ENCODE results near the gene LIME1. TPM values are rescaled to one million over a fixed set of nuclear protein-coding genes. Genes with fewer than 3 reads are reported as not detected.

LIME1 gene
- total and polyA plus RNA-seq, 2 of the 8 experiments (the other 6 are each of a cell fraction or from before 2014, with no cell fraction given) = 4.5 to 5.9 TPM

- Histone ChIP-seq H2BK20ac (ENCODE audit: low read length) (no peak overlapping the region), H3K4me2 (ENCODE audit: insufficient read depth in 1 of 2, low read depth in 2 of 2, low read length in 2 of 2) (no peak overlapping the region), H4K8ac (ENCODE audit: extremely low read depth, insufficient read depth, low read length) (no peak overlapping the region), H3K27ac (ENCODE audit: low read depth, low read length) (no peak overlapping the region), H2BK12ac (ENCODE audit: low read depth, low read length) (no peak overlapping the region), H3K27me3 (replicated peaks in 1 of 4; ENCODE audit: control insufficient read depth in 3 of 4, extremely low read depth in 1 of 4, insufficient read depth in 3 of 4, low read length in 3 of 4) (no peaks in the 10 kb centered on the region), H3K4me3 (ENCODE audit: extremely low read depth in 1 of 4, insufficient read depth in 2 of 4, low read depth in 3 of 4, low read length in 4 of 4) (no peak overlapping the region), H3K14ac (ENCODE audit: insufficient read length) (no peak overlapping the region), H3K79me1 (ENCODE audit: low read depth, low read length) (0 out of 2 replicates have a peak, but pooled peaks cover 4% of the 10 kb centered on the region), H4K91ac (replicated peaks; ENCODE audit: insufficient read length, low read length) (no peak overlapping the region), H3K4ac (replicated peaks; ENCODE audit: insufficient read length, low read depth, low read length) (no peak overlapping the region), H2BK15ac (ENCODE audit: low read length) (no peak overlapping the region), H3K4me1 (replicated peaks in 1 of 4; ENCODE audit: control insufficient read depth in 3 of 4, insufficient read depth in 4 of 4, low read length in 3 of 4) (no peaks in the 10 kb centered on the region), H4K20me1 (replicated peaks in 1 of 2; ENCODE audit: control insufficient read depth in 1 of 2, insufficient read depth in 2 of 2, low read length in 2 of 2) (peaks cover 0 to 4% of the 10 kb centered on the region in 2 experiments), H3K23me2 (ENCODE audit: low read depth, low read length) (no peaks in the 10 kb centered on the region), H2AK5ac (ENCODE audit: low read depth, low read length) (no peak overlapping the region), H3K18ac (ENCODE audit: extremely low read depth, low read length) (no peak overlapping the region), H3K36me3 (ENCODE audit: control insufficient read depth in 2 of 4, insufficient read depth in 4 of 4, low read length in 3 of 4) (peaks cover 2 to 20% (median 9%) of the 10 kb centered on the region in 4 experiments), H3K9me3 (ENCODE audit: insufficient read depth in 2 of 2, low read depth in 1 of 2, low read length in 1 of 2) (no peaks in the 10 kb centered on the region), H3K23ac (ENCODE audit: insufficient read length) (no peak overlapping the region), H2BK5ac (ENCODE audit: low read depth, low read length) (no peak overlapping the region), H2BK120ac (replicated peaks; ENCODE audit: low read depth, low read length) (no peak overlapping the region), H3K56ac (replicated peaks; ENCODE audit: insufficient read length, low read depth, low read length) (no peak overlapping the region), H3K9ac (replicated peaks in 1 of 4; ENCODE audit: extremely low read depth in 1 of 4, low read depth in 3 of 4, low read length in 3 of 4) (no peak overlapping the region), H2AFZ (ENCODE audit: low read length) (no peak overlapping the region), H4K5ac (ENCODE audit: insufficient read length, low read depth, low read length) (no peak overlapping the region), H3K79me2 (ENCODE audit: control insufficient read depth in 1 of 2, insufficient read depth in 2 of 2, low read length in 2 of 2) (peaks cover 0 to 61% of the 10 kb centered on the region in 2 experiments; a peak in 2 of 4 replicates)
- POLR2A ChIA-PET (ENCODE audit: partially characterized antibody) = interaction anchor here (1.3 kb wide), 1 partner anchor 12 kb away, joined by 3 read pairs; no protein-coding TSS in a partner anchor
- DNase-seq (ENCODE audit: low read depth in 1 of 2, low spot score in 2 of 2) (no peak), FAIRE-seq (no peak)
- CTCF ChIA-PET (ENCODE audit: partially characterized antibody) = no interaction called here
- WGBS, 2 experiments (ENCODE audit: extremely low coverage in 1 of 2, insufficient coverage in 1 of 2, insufficient read length in 1 of 2, insufficient replicate concordance in 2 of 2, low coverage in 1 of 2, low lambda C conversion rate in 2 of 2, missing lambda C conversion rate in 1 of 2) = 99% methylated on average over 5 of the region's 5 CpGs; no CpG with 5 or more reads in 1 of the 2 experiments
- TF ChIP-seq ZNF274 (IDR thresholded peaks at IDR 0.05; ENCODE audit: borderline replicate concordance, extremely low read depth, low read length) = no peak
- TF ChIP-seq CBX8 (IDR thresholded peaks at IDR 0.05; ENCODE audit: borderline replicate concordance, low read depth, low read length) = no peak
- TF ChIP-seq KDM1A (IDR thresholded peaks at IDR 0.05; ENCODE audit: borderline replicate concordance, low read length) = no peak
- no peak for TF ChIP-seq SIN3A (conservative IDR thresholded peaks at IDR 0.05 in 1 of 2, IDR thresholded peaks at IDR 0.05 in 1 of 2; ENCODE audit: low read depth in 1 of 2, low read length in 2 of 2)
- no peak for TF ChIP-seq CHD1 (IDR thresholded peaks at IDR 0.05; ENCODE audit: low read depth, low read length)
- TF ChIP-seq MAX (IDR thresholded peaks at IDR 0.05) = no peak
- TF ChIP-seq RBBP5 (IDR thresholded peaks at IDR 0.05; ENCODE audit: borderline replicate concordance, low read depth, low read length) = no peak
- no peak for TF ChIP-seq NANOG (IDR thresholded peaks at IDR 0.05; ENCODE audit: insufficient read depth, low read depth, low read length, poor library complexity, severe bottlenecking)
- TF ChIP-seq CTCF (IDR thresholded peaks at IDR 0.05; ENCODE audit: control extremely low read depth in 1 of 3, insufficient read depth in 1 of 3, low read depth in 1 of 3, low read length in 3 of 3) = no peak
- no peak for TF ChIP-seq PHF8 (conservative IDR thresholded peaks at IDR 0.05; ENCODE audit: low read depth, low read length)
- no peak for TF ChIP-seq SP1 (IDR thresholded peaks at IDR 0.05; ENCODE audit: low read depth, low read length)
Observed at GRCh38 chr20:63714858-63715257, 21.6 kb upstream of the LIME1 start.
